KMS-11 (cell line): ENCODE data around the gene IL20.

Experiments
- H2AFZ ChIP-seq: fragments of 200-600 bp; sonication (generic); 2 replicates; pipeline ENCODE4 v1.6.1; 2016; ENCODE audit warnings: antibody characterized with exemption, mixed run types, low read depth
- H3K27ac ChIP-seq: fragments of 200-600 bp; sonication (generic); 2 replicates; pipeline ENCODE4 v1.6.1; 2016; ENCODE audit warnings: mild to moderate bottlenecking, mixed run types
- H3K27me3 ChIP-seq: fragments of 200-600 bp; sonication (generic); 2 replicates; pipeline ENCODE4 v1.6.1; 2017; ENCODE audit warnings: mild to moderate bottlenecking, low read depth, mixed run types, moderate library complexity; ENCODE audit not compliant: insufficient read depth
- H3K36me3 ChIP-seq: fragments of 200-600 bp; sonication (generic); 2 replicates; pipeline ENCODE4 v1.6.1; 2017; ENCODE audit warnings: mild to moderate bottlenecking, mixed run types; ENCODE audit not compliant: insufficient read depth
- H3K4me1 ChIP-seq: fragments of 200-600 bp; sonication (generic); 2 replicates; pipeline ENCODE4 v1.6.1; 2016; ENCODE audit warnings: mild to moderate bottlenecking, low read depth, mixed run types; ENCODE audit not compliant: poor library complexity, severe bottlenecking
- H3K4me2 ChIP-seq: fragments of 200-600 bp; sonication (generic); 2 replicates; pipeline ENCODE4 v1.7.0; 2016; ENCODE audit warnings: mild to moderate bottlenecking, mixed run types
- H3K4me3 ChIP-seq: fragments of 200-600 bp; sonication (generic); IDR thresholded peaks from 2 replicates; pipeline ENCODE4 v1.6.1; 2017; ENCODE audit warnings: low read depth, low read length, mixed read lengths; ENCODE audit not compliant: insufficient read depth
- H3K79me2 ChIP-seq: fragments of 200-600 bp; sonication (generic); 2 replicates; pipeline ENCODE4 v1.6.1; 2016; ENCODE audit warnings: low read depth, mixed run types; ENCODE audit not compliant: insufficient read depth
- H3K9ac ChIP-seq: fragments of 200-600 bp; sonication (generic); 2 replicates; pipeline ENCODE4 v1.6.1; 2016; ENCODE audit warnings: mild to moderate bottlenecking, mixed run types
- H4K20me1 ChIP-seq: fragments of 200-600 bp; sonication (generic); 2 replicates; pipeline ENCODE4 v1.6.1; 2016; ENCODE audit warnings: mild to moderate bottlenecking, mixed run types; ENCODE audit not compliant: insufficient read depth
- CTCF ChIP-seq: fragments of 200-600 bp; sonication (generic); conservative IDR thresholded peaks from 2 replicates; pipeline ENCODE4 v1.6.1; 2017; ENCODE audit warnings: low read depth, mild to moderate bottlenecking, antibody characterized with exemption, low read length, moderate library complexity, mixed read lengths

The IL20 gene

GRCh38 chr1:206883876-206884275 lies 18.5 kb downstream of the IL20 start:
- no peaks in the 10 kb centered on the region for H4K20me1 ChIP-seq
- H3K4me2 ChIP-seq: no peak overlapping the region
- TF ChIP-seq CTCF: no peak
- H3K27ac ChIP-seq: no peak overlapping the region
- no peaks in the 10 kb centered on the region for H3K79me2 ChIP-seq
- no peak overlapping the region for H3K9ac ChIP-seq
- no peak overlapping the region for H2AFZ ChIP-seq
- peaks cover 22% of the 10 kb centered on the region for H3K4me1 ChIP-seq
- no peak overlapping the region for H3K4me3 ChIP-seq
- H3K36me3 ChIP-seq: no peaks in the 10 kb centered on the region
- H3K27me3 ChIP-seq: no peaks in the 10 kb centered on the region

DNA sequence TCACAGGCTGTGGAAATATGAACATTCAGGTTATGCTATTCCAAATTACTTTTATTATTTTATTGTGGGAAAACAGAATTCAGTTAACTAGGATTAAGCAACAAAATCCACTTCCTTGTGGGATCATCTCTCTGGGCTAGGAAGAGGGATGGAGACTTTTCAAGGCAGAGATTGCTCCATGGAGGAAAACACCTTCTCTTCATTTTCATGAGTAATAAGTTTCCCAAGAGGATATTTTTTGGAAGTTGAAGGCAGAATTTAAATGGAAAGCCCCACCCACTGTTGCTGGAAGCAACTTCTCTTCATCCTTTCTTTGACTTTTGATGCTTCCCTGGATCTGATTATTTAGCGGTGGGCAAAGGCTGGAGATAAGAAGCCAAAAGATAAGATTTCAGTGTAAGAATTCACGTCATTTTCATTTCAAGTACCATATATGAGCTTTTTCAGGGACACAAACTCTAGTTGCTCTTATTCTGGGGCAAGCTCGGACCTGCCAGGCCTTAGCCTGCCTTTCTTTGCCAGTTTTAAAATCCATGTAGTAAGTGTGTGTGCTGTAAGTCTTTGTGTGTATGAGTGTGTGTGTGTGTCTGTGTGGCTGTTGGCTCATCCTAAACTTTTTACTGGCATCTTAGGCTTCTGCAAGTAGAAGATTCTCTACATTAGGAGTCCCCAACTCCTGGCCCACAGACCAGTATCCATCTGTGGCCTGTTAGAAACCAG lies 20.1 kb downstream of the IL20 start:
- Histone ChIP-seq H4K20me1 (no peaks in the 10 kb centered on the region), H3K4me1 (peaks cover 22% of the 10 kb centered on the region), H3K27me3 (no peaks in the 10 kb centered on the region), H2AFZ (no peak overlapping the region), H3K4me3 (no peak overlapping the region), H3K79me2 (no peaks in the 10 kb centered on the region), H3K36me3 (no peaks in the 10 kb centered on the region), H3K9ac (no peak overlapping the region), H3K27ac (no peak overlapping the region), H3K4me2 (no peak overlapping the region)
- no peak for TF ChIP-seq CTCF

DNA sequence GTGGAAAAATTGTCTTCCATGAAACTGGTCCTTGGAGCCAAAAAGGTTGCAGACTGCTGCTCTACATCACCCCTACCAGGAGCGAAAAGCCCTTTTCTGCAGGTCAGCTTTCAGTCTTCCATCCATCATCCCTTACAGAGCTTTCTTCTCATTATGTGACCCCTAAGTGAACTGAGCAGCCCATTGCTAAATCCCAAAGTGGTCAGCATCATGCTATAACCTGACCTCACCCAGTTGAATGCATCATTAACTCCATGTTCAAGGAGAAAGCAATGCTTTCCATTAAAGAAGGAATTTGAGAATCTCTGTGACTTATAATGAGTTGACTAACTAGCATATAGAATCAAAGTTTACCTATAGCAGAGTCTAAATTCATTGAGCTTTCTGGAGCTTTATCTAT lies 21.4 kb downstream of the IL20 start:
- Histone ChIP-seq H3K27ac (no peak overlapping the region), H4K20me1 (no peaks in the 10 kb centered on the region), H3K27me3 (no peaks in the 10 kb centered on the region), H3K4me1 (peaks cover 22% of the 10 kb centered on the region), H3K36me3 (no peaks in the 10 kb centered on the region), H2AFZ (no peak overlapping the region), H3K4me3 (no peak overlapping the region), H3K4me2 (no peak overlapping the region), H3K79me2 (no peaks in the 10 kb centered on the region), H3K9ac (no peak overlapping the region)
- TF ChIP-seq CTCF: no peak

- H3K9ac ChIP-seq: no peak overlapping the region
- no peaks in the 10 kb centered on the region for H3K36me3 ChIP-seq
- no peak for TF ChIP-seq CTCF
- H3K27me3 ChIP-seq: no peaks in the 10 kb centered on the region
- H3K4me2 ChIP-seq: no peak overlapping the region
- H4K20me1 ChIP-seq: no peaks in the 10 kb centered on the region
- peaks cover 19% of the 10 kb centered on the region for H3K4me1 ChIP-seq
- no peak overlapping the region for H3K4me3 ChIP-seq
- H3K27ac ChIP-seq: no peak overlapping the region
- no peaks in the 10 kb centered on the region for H3K79me2 ChIP-seq
- H2AFZ ChIP-seq: no peak overlapping the region
These were observed 22.3 kb downstream of the IL20 start for GRCh38 chr1:206887701-206888100.
